Peyer's patch (tissue), 4 donors: ENCODE measurements around the gene KMT2D. TPM values are rescaled to one million over a fixed set of nuclear protein-coding genes. Genes with fewer than 3 reads are reported as not detected.

Source experiments
- DNase-seq, 3 donors: peaks; one replicate each; pipeline ENCODE4 v3.0.0-alpha.2; 2017 to 2019
- H3K27ac ChIP-seq, 4 donors: fragments of 200-600 bp; sonication (generic); one replicate each; pipeline ENCODE4 v1.5.1; 2016 to 2019
- H3K27me3 ChIP-seq, 2 donors: fragments of 200-600 bp; sonication (generic); one replicate each; pipeline ENCODE4 v1.5.1; 2019
- H3K36me3 ChIP-seq, 3 donors: fragments of 200-600 bp; sonication (generic); one replicate each; pipeline ENCODE4 v1.5.1; 2016 to 2019
- H3K4me1 ChIP-seq, 4 donors: fragments of 200-600 bp; sonication (generic); one replicate each; pipeline ENCODE4 v1.5.1; 2016 to 2019
- H3K4me3 ChIP-seq, 4 donors: fragments of 200-600 bp; sonication (generic); 1 replicate in 3 of 4; 2 replicates in 1 of 4; pipeline ENCODE4 v1.5.1; 2016 to 2019; ENCODE audit warnings: mild to moderate bottlenecking in 1 of 4
- H3K9me3 ChIP-seq, 4 donors: fragments of 200-600 bp; sonication (generic); one replicate each; pipeline ENCODE4 v1.5.1; 2016 to 2019; ENCODE audit warnings: mild to moderate bottlenecking in 1 of 4
- CTCF ChIP-seq, 6 experiments: fragments of 450-650 bp in 4 of 6; fragments of 200-600 bp in 2 of 6; sonication (generic) in 1 of 6; IDR thresholded peaks; one replicate each; pipeline ENCODE4 v1.5.1; 2017 to 2019; ENCODE audit warnings: antibody characterized with exemption in 6 of 6, mild to moderate bottlenecking in 3 of 6, moderate library complexity in 1 of 6
- POLR2A ChIP-seq, 2 donors: fragments of 450-650 bp; IDR thresholded peaks; one replicate each; pipeline ENCODE4 v1.5.1; 2017; ENCODE audit warnings: antibody characterized with exemption in 2 of 2, mild to moderate bottlenecking in 2 of 2, moderate library complexity in 2 of 2
- total RNA-seq, 4 donors: library from RNA; depleted of rRNA; stranded (reverse); fragments of >200 nt; gene quantifications; one replicate each; pipeline ENCODE4 v1.1.0, GENCODE V29; 2016

The KMT2D gene, protein sequence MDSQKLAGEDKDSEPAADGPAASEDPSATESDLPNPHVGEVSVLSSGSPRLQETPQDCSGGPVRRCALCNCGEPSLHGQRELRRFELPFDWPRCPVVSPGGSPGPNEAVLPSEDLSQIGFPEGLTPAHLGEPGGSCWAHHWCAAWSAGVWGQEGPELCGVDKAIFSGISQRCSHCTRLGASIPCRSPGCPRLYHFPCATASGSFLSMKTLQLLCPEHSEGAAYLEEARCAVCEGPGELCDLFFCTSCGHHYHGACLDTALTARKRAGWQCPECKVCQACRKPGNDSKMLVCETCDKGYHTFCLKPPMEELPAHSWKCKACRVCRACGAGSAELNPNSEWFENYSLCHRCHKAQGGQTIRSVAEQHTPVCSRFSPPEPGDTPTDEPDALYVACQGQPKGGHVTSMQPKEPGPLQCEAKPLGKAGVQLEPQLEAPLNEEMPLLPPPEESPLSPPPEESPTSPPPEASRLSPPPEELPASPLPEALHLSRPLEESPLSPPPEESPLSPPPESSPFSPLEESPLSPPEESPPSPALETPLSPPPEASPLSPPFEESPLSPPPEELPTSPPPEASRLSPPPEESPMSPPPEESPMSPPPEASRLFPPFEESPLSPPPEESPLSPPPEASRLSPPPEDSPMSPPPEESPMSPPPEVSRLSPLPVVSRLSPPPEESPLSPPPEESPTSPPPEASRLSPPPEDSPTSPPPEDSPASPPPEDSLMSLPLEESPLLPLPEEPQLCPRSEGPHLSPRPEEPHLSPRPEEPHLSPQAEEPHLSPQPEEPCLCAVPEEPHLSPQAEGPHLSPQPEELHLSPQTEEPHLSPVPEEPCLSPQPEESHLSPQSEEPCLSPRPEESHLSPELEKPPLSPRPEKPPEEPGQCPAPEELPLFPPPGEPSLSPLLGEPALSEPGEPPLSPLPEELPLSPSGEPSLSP (N-terminal part only)
- 100 to 1,000 TPM; 126 to 161 (median 146) TPM for total RNA-seq

GRCh38 chr12:49060237-49061156, at the start of gene KMT2D:
Gene KMT2D (minus strand): TSS chr12:49060794. CDS start chr12:49055324, 5,470 bp downstream.
- Histone ChIP-seq H3K4me1 (peaks cover 0 to 40% (median 23%) of the 10 kb centered on the region in 4 donors), H3K4me3 (peak within 1 kb of the TSS; percentile 93 to 100 (median 96)), H3K36me3 (no peaks in the 10 kb centered on the region), H3K27ac (peak within 1 kb of the TSS; percentile 91 to 98 (median 94)), H3K27me3 (no peaks in the 10 kb centered on the region), H3K9me3 (no peaks in the 10 kb centered on the region)
- TF ChIP-seq CTCF (IDR thresholded peaks at IDR 0.05) (peak in 4 of 6 experiments; percentile 4 to 82 (median 60)), POLR2A (IDR thresholded peaks at IDR 0.05) (peak; percentile 27 to 43)
- peak; percentile 88 to 95 (median 94) for DNase-seq

DNA sequence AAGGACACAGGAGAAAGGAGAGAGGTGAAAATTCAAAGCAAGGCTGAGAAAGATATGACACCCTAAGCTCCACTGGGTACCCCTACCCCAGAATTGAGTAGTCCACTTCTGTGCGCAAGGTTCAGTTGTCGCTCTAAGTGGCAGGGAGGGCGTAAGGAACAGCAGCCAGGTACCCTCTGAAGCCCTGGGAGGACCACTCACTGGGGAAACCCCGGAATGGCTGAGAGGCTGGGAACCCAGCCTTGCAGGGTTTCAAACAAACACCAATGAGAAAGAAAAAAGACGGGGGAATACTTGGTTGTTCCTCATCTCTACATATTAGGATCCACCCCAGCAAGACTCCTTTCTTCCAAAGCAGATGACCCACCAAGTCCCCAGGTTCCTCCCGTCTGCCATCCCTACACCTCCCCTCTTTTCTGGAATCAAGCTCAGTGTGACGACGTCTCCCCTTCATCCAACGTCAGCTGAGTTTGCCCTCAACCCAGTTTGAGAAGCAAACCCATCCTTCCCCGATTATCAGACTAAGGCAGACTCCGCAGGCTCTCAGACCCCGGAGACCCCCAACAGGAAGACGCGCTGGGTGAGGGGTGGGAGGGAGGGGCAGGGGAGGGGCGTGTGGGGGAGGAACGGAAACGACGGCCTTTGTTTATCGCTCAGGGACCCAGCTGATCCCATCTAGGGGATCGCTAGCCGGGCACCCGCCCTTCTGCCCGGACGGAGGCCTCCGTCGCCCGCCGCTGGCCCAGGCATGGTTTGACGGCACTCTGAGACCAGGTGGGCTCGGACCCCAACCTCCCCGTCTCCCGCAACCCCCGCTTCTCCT, 49.3 kb upstream of the KMT2D start:
- Histone ChIP-seq H3K4me1 (peaks cover 0 to 22% (median 0%) of the 10 kb centered on the region in 4 donors), H3K4me3 (peak overlapping the region; percentile 78 to 93 (median 85)), H3K27ac (peak overlapping the region; percentile 92 to 98 (median 94)), H3K27me3 (no peaks in the 10 kb centered on the region), H3K9me3 (no peaks in the 10 kb centered on the region), H3K36me3 (peaks cover 0 to 17% (median 0%) of the 10 kb centered on the region in 3 donors)
- TF ChIP-seq CTCF (IDR thresholded peaks at IDR 0.05) (no peak), POLR2A (IDR thresholded peaks at IDR 0.05) (no peak)
- peak; percentile 37 to 65 (median 65) for DNase-seq

DNA sequence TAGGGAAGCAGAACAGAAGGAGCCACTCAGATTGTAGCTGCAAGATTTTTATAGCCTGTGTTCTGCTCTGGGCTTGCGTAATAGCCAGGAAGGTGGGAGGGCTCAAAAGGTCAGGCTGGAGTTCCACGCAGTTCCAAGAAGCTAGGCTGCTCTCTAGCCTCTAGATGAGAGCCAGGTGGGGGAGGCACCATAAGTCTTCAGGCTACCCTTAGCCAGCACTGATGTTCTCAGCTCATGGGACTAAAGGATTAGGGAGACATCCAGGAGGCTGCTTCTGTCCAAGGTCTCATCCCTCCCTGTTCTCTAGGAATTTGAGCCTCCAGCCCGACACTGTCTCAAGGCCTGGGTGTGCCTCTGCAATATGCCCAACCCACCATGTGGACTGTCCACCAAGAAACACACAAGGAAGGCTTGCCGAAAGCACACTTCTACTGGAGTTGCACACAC, 48.4 kb upstream of the KMT2D start:
- Histone ChIP-seq H3K9me3 (no peaks in the 10 kb centered on the region), H3K27ac (peak overlapping the region; percentile 92 to 98 (median 94)), H3K36me3 (peaks cover 0 to 25% (median 0%) of the 10 kb centered on the region in 3 donors), H3K27me3 (no peaks in the 10 kb centered on the region), H3K4me3 (peak overlapping the region; percentile 78 to 93 (median 85)), H3K4me1 (peaks cover 0 to 27% (median 0%) of the 10 kb centered on the region in 4 donors)
- peak; percentile 35 to 78 for TF ChIP-seq POLR2A (IDR thresholded peaks at IDR 0.05)
- TF ChIP-seq CTCF (IDR thresholded peaks at IDR 0.05) = no peak
- DNase-seq = peak in 2 of 3 donors; percentile 65 to 82

- Histone ChIP-seq H3K27me3 (no peaks in the 10 kb centered on the region), H3K4me3 (no peak overlapping the region), H3K9me3 (no peaks in the 10 kb centered on the region), H3K36me3 (peaks cover 0 to 58% (median 0%) of the 10 kb centered on the region in 3 donors), H3K4me1 (peaks cover 0 to 27% (median 0%) of the 10 kb centered on the region in 4 donors), H3K27ac (no peak overlapping the region)
- DNase-seq = no peak
- TF ChIP-seq POLR2A (IDR thresholded peaks at IDR 0.05) (no peak), CTCF (IDR thresholded peaks at IDR 0.05) (no peak)
These were observed 45.0 kb upstream of the KMT2D start for GRCh38 chr12:49105504-49106084.
